Frontal cortex (tissue), 4 donors: Measurements from ENCODE around the gene RASGRF2. TPM values are rescaled to one million over a fixed set of nuclear protein-coding genes. Genes with fewer than 3 reads are reported as not detected.
"Not testable (repeated sequence)": the region's sequence is repeated elsewhere in the genome, so short reads cannot be mapped to it uniquely, and the experiment has no call there.

Experiments
- DNase-seq, 2 donors: peaks; one replicate each; pipeline ENCODE4 v3.0.0; 2012; ENCODE audit warnings: low spot score in 2 of 2
- FAIRE-seq: peaks from 2 replicates; lab custom pipeline; 2012; peaks lifted over from hg19 to GRCh38; lab: Jason Lieb, UNC
- total RNA-seq: library from RNA; depleted of rRNA; stranded (reverse); fragments of >200 nt; gene quantifications from one replicate; pipeline ENCODE4 v1.2.3, GENCODE V29; 2014
- donor health status: control.
- donor health status: control.
- donor health status: control.

The RASGRF2 gene
- total RNA-seq, 1 donor from 2014 or later = 12.2 TPM

GRCh38 chr5:81010336-81011169 lies 50.4 kb downstream of the RASGRF2 start:
- DNase-seq (no peak), FAIRE-seq (no peak)

GRCh38 chr5:81014348-81014747 lies 54.2 kb downstream of the RASGRF2 start:
- DNase-seq (no peak), FAIRE-seq (no peak)

- FAIRE-seq = no peak
- DNase-seq = no peak
These were observed 56.0 kb downstream of the RASGRF2 start for GRCh38 chr5:81016116-81016515.

- DNase-seq (no peak), FAIRE-seq (no peak)
These were observed 57.2 kb downstream of the RASGRF2 start for GRCh38 chr5:81017320-81017719.

GRCh38 chr5:81018608-81019007 lies 58.4 kb downstream of the RASGRF2 start:
- FAIRE-seq, DNase-seq: not testable (repeated sequence)

- DNase-seq (no peak), FAIRE-seq (no peak)
These were observed 59.6 kb downstream of the RASGRF2 start for GRCh38 chr5:81019748-81020147.

GRCh38 chr5:81020478-81021167 lies 60.5 kb downstream of the RASGRF2 start:
- FAIRE-seq = no peak
- no peak for DNase-seq

- DNase-seq (no peak), FAIRE-seq (no peak)
These were observed 61.3 kb downstream of the RASGRF2 start for GRCh38 chr5:81021486-81021885.

GRCh38 chr5:81021951-81022687 lies 62.0 kb downstream of the RASGRF2 start:
- FAIRE-seq (no peak), DNase-seq (no peak)

- FAIRE-seq (no peak), DNase-seq (no peak)
These were observed 62.5 kb downstream of the RASGRF2 start for GRCh38 chr5:81022688-81023084.

- no peak for FAIRE-seq
These were observed 63.3 kb downstream of the RASGRF2 start for GRCh38 chr5:81023261-81023970.

GRCh38 chr5:81027481-81028058 lies 67.4 kb downstream of the RASGRF2 start:
- DNase-seq (no peak), FAIRE-seq (no peak)

More at GRCh38 chr5:81023261-81023970, 63.3 kb downstream of the RASGRF2 start:
- DNase-seq = no peak

- not testable (repeated sequence) for DNase-seq, FAIRE-seq
These were observed 68.7 kb downstream of the RASGRF2 start for GRCh38 chr5:81028888-81029287.

GRCh38 chr5:81029736-81030135 lies 69.6 kb downstream of the RASGRF2 start:
- not testable (repeated sequence) for FAIRE-seq, DNase-seq

- not testable (repeated sequence) for DNase-seq, FAIRE-seq
These were observed 70.3 kb downstream of the RASGRF2 start for GRCh38 chr5:81030236-81031034.

- no peak for DNase-seq
- no peak for FAIRE-seq
These were observed 75.4 kb downstream of the RASGRF2 start for GRCh38 chr5:81035522-81035921.

- FAIRE-seq (no peak), DNase-seq (no peak)
These were observed 78.3 kb downstream of the RASGRF2 start for GRCh38 chr5:81038495-81038894.

GRCh38 chr5:81044868-81045267 lies 84.7 kb downstream of the RASGRF2 start:
- no peak for FAIRE-seq
- no peak for DNase-seq

- FAIRE-seq (no peak), DNase-seq (no peak)
These were observed 85.2 kb downstream of the RASGRF2 start for GRCh38 chr5:81045389-81045807.
